ENCODE measurements around the gene MRPL41.

MRPL41 gene

DNA sequence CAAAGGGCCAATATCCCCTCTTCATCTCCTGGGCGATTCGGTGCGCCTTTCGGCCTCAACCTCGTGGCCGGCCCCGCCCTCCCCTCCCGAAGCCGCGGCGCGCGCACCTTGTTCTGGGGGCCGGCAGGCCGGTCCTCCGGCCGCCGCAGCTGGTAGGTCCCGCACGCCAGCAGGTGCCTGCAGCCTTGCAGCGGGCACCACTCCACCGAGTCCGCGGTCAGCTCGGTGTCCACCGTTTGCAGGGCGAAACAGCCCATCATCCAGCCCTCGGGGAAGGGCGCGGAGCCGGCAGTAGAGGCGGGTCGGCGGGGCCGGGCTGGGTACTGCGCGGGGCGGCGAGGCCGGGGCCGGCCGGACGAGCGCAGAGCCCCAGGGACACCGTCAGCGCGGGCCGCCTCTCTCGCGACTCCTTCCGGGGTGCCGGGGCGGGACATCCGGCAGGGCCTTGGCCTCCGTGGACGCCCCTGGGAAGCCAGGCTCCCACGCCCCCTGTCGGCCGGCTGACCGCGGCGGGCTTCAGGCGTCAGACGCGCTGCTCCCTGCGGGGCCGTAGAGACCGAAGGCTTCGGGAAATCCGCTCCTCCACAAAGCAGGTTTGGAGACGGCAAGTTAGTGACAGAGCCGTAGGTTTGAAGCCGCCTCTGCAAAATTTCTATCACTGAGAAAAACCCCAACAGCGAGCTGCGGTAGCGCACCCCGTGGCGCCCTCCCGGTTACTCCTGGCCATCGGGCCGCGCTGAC lies 27.0 kb downstream of the MRPL41 start, which contains the start of gene DPH7:
TSS of gene DPH7 (minus strand) at position 408 of the 741 bp plus-strand sequence. CDS start at position 260, 148 bp downstream.
- Mint-ChIP-seq H3K4me1 (ENCODE audit: low read depth) (peaks cover 21% of the 10 kb centered on the region), H3K4me3 (peak within 1 kb of the TSS; percentile 85), H3K27me3 (ENCODE audit: low read depth) (no peaks in the 10 kb centered on the region), H3K27ac (peak within 1 kb of the TSS; percentile 59), H3K36me3 (ENCODE audit: low read depth) (peaks cover 25% of the 10 kb centered on the region), H3K9me3 (no peaks in the 10 kb centered on the region)
- DNase-seq (ENCODE audit: low spot score): peak; percentile 94

DNA sequence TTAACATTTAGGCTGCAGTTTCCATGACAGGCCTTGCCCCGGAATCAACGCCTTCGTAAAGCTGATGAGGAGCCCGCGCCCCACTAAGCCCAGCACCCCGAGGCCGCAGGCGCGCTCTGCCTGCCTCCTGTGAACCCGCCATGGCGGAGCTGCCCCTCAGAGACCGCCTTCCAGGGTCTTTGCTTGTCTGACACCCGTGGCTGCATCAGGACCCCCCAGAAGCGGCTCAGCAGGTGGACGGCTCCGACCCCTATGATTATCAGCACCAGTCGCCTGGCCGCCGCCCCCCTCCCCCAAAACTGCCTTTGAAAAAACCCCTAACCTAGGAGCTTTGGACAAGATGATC lies 27.6 kb downstream of the MRPL41 start:
- Mint-ChIP-seq H3K4me1 (ENCODE audit: low read depth) (peaks cover 21% of the 10 kb centered on the region), H3K36me3 (ENCODE audit: low read depth) (peaks cover 25% of the 10 kb centered on the region), H3K27me3 (ENCODE audit: low read depth) (no peaks in the 10 kb centered on the region), H3K4me3 (peak overlapping the region; percentile 85), H3K27ac (peak overlapping the region; percentile 57), H3K9me3 (no peaks in the 10 kb centered on the region)
- DNase-seq (ENCODE audit: low spot score): no peak

DNA sequence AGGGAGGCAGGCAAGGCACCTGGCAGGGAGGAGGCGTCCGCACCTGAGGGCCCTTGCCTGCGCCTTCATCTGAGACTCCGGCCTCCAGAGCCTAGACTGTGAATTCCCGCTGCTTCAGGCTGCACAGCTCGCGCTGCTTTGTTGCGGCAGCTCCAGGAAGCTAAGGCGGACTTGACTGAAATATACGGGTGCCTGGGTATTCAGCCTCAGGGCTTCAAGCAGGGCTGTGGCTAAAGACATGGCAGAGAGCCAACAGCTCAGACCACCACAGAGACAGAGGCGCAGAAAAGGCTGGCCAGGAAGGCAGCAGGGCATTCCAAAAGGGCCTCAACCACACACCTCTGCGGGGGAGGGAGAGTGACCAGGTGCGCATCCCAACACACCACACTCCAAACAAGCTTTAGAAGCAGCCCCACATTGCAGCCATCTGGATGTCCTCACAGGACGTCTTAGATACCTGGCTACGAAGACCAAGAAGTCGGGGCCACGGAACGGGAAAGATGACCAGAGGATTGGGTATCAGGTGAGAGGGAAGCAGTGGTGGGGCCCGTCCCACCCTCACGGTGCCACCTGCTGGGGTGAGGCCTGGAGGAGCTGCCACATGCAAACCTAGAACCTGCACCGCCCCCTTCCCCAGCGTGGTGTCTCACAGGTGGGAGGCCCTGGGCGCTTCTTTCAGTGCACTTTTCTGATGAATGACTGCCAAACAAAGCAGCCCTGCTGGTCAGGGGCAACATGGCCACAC lies 28.7 kb downstream of the MRPL41 start:
- peaks cover 23% of the 10 kb centered on the region for H3K36me3 Mint-ChIP-seq (ENCODE audit: low read depth)
- H3K4me1 Mint-ChIP-seq (ENCODE audit: low read depth): peaks cover 20% of the 10 kb centered on the region
- H3K27me3 Mint-ChIP-seq (ENCODE audit: low read depth): no peaks in the 10 kb centered on the region
- H3K4me3 Mint-ChIP-seq: no peak overlapping the region
- DNase-seq (ENCODE audit: low spot score): no peak
- no peak overlapping the region for H3K27ac Mint-ChIP-seq
- no peaks in the 10 kb centered on the region for H3K9me3 Mint-ChIP-seq

DNA sequence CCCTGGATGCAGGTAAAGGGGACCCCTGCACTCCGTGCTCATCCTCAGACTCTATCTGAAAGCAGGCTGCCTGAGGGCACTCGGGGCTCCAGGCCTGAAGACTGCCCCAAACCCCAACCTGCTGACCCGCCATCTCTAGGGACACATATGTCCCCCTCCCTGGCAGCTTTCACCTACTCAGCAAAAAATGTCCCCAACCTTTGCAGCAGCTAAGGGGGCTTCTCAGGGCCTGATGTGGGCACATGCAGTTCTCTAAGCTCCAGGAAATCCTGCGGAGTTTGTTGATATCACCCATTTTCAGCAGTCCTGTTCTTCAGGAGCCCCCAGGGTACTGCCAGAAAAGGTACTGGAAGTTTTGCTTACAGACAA lies 29.3 kb downstream of the MRPL41 start:
- DNase-seq (ENCODE audit: low spot score): no peak
- Mint-ChIP-seq H3K9me3 (no peaks in the 10 kb centered on the region), H3K4me3 (no peak overlapping the region), H3K27me3 (ENCODE audit: low read depth) (no peaks in the 10 kb centered on the region), H3K27ac (no peak overlapping the region), H3K4me1 (ENCODE audit: low read depth) (peaks cover 15% of the 10 kb centered on the region), H3K36me3 (ENCODE audit: low read depth) (peaks cover 18% of the 10 kb centered on the region)

GRCh38 chr9:137581361-137582285 lies 29.9 kb downstream of the MRPL41 start:
- no peaks in the 10 kb centered on the region for H3K9me3 Mint-ChIP-seq
- H3K27me3 Mint-ChIP-seq (ENCODE audit: low read depth): no peaks in the 10 kb centered on the region
- H3K4me3 Mint-ChIP-seq: no peak overlapping the region
- no peak overlapping the region for H3K27ac Mint-ChIP-seq
- H3K4me1 Mint-ChIP-seq (ENCODE audit: low read depth): peaks cover 9% of the 10 kb centered on the region
- H3K36me3 Mint-ChIP-seq (ENCODE audit: low read depth): peaks cover 20% of the 10 kb centered on the region
- no peak for DNase-seq (ENCODE audit: low spot score)

GRCh38 chr9:137582286-137582860 lies 30.7 kb downstream of the MRPL41 start:
- Mint-ChIP-seq H3K27ac (no peak overlapping the region), H3K27me3 (ENCODE audit: low read depth) (no peaks in the 10 kb centered on the region), H3K9me3 (no peaks in the 10 kb centered on the region), H3K4me3 (no peak overlapping the region), H3K4me1 (ENCODE audit: low read depth) (peaks cover 5% of the 10 kb centered on the region), H3K36me3 (ENCODE audit: low read depth) (peaks cover 21% of the 10 kb centered on the region)
- no peak for DNase-seq (ENCODE audit: low spot score)

DNA sequence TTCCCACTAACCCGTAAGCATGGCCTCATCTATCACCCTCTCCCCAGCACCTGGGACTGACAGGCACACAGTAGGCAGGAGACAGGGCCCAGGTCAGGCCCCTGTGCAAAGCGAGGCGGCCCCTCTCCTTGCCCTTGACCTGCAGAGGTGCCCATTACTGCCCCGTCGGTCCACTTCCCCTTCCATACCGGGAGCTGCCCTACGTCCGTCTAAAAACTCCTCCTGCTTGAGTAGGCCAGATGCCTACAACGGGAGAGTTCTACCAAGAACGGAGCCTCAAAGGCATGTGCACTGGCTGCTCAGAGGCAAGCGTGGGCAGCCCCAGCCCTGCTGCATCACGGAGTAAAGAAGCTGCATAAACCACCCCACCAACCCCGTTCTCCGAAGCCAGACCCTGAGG lies 31.7 kb downstream of the MRPL41 start:
- Mint-ChIP-seq H3K4me3 (no peak overlapping the region), H3K36me3 (ENCODE audit: low read depth) (peaks cover 26% of the 10 kb centered on the region), H3K9me3 (no peaks in the 10 kb centered on the region), H3K4me1 (ENCODE audit: low read depth) (peaks cover 5% of the 10 kb centered on the region), H3K27ac (no peak overlapping the region), H3K27me3 (ENCODE audit: low read depth) (no peaks in the 10 kb centered on the region)
- no peak for DNase-seq (ENCODE audit: low spot score)

GRCh38 chr9:137583957-137584356 lies 32.3 kb downstream of the MRPL41 start:
- DNase-seq (ENCODE audit: low spot score): no peak
- Mint-ChIP-seq H3K27ac (no peak overlapping the region), H3K36me3 (ENCODE audit: low read depth) (peaks cover 26% of the 10 kb centered on the region)

DNA sequence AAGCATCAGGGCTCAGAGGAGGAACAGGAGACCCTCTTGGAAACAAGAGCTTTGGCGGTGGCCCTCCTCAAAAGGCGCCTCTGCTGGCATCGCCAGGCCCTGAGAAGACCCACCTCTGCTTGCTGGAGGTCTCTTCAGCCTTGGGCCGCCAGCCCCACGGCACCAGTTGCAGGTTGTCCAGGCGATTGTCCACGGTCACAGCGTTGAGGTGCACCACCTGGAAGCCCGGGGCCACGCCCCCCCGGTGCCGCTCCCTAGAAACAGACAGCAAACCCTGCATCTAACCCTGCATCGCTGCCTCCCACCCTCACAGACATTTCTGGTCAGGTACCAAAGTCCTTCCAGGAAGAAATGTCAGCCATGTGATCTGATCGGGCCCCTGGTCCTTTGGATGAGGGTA lies 35.2 kb downstream of the MRPL41 start:
- Mint-ChIP-seq H3K36me3 (ENCODE audit: low read depth) (peaks cover 23% of the 10 kb centered on the region), H3K9me3 (no peaks in the 10 kb centered on the region), H3K4me3 (no peak overlapping the region), H3K27me3 (ENCODE audit: low read depth) (no peaks in the 10 kb centered on the region), H3K4me1 (ENCODE audit: low read depth) (peaks cover 18% of the 10 kb centered on the region), H3K27ac (no peak overlapping the region)
- DNase-seq (ENCODE audit: low spot score): no peak

More at GRCh38 chr9:137583957-137584356, 32.3 kb downstream of the MRPL41 start:
- Mint-ChIP-seq H3K4me3 (no peak overlapping the region), H3K27me3 (ENCODE audit: low read depth) (no peaks in the 10 kb centered on the region), H3K9me3 (no peaks in the 10 kb centered on the region), H3K4me1 (ENCODE audit: low read depth) (peaks cover 11% of the 10 kb centered on the region)

- no peak for DNase-seq (ENCODE audit: low spot score)
- peaks cover 18% of the 10 kb centered on the region for H3K4me1 Mint-ChIP-seq (ENCODE audit: low read depth)
- peak overlapping the region; percentile 66 for H3K4me3 Mint-ChIP-seq
- H3K9me3 Mint-ChIP-seq: no peaks in the 10 kb centered on the region
- peaks cover 19% of the 10 kb centered on the region for H3K36me3 Mint-ChIP-seq (ENCODE audit: low read depth)
- H3K27me3 Mint-ChIP-seq (ENCODE audit: low read depth): no peaks in the 10 kb centered on the region
- H3K27ac Mint-ChIP-seq: no peak overlapping the region
These were observed 36.6 kb downstream of the MRPL41 start for GRCh38 chr9:137588311-137588710.

GRCh38 chr9:137588891-137589290 lies 37.2 kb downstream of the MRPL41 start:
- Mint-ChIP-seq H3K27ac (no peak overlapping the region), H3K4me3 (peak overlapping the region; percentile 42), H3K36me3 (ENCODE audit: low read depth) (peaks cover 19% of the 10 kb centered on the region), H3K27me3 (ENCODE audit: low read depth) (no peaks in the 10 kb centered on the region), H3K4me1 (ENCODE audit: low read depth) (peaks cover 18% of the 10 kb centered on the region), H3K9me3 (no peaks in the 10 kb centered on the region)
- DNase-seq (ENCODE audit: low spot score): no peak

DNA sequence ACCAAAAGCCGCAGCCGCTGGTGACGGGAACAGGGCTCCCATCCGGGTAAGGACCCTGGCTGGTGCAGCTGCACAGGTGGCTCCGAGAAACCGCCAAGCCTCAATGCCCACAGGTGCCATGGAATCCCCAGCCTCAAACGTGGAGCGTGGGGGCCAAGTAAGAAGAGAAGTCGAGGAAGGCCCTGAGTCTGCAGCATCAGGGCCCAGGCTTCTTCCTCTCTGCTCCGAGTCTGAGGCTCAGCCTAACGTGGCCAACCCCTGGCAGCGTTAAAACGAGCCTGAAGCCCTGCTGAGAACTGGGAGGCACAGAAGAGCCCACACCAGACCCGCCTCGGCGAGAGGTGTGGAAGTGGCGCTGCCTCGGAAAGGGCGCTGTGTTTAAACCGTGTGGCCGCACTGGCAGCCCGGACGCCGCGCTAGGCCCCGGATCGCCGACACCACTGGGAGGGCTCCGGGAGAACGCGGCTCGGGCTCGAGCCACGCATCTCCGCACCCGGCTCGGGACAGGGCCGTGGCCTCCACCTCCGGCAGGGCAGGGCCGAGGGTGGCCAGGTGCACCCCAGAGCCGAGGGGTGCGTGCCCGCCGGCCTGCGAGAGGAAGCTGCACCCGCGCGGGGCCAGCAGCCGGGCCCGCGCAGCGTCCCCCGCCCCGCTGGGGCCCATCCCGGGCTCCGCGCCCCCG lies 37.9 kb downstream of the MRPL41 start:
- Mint-ChIP-seq H3K4me1 (ENCODE audit: low read depth) (peaks cover 18% of the 10 kb centered on the region), H3K9me3 (no peaks in the 10 kb centered on the region), H3K27ac (peak overlapping the region; percentile 62), H3K27me3 (ENCODE audit: low read depth) (no peaks in the 10 kb centered on the region), H3K4me3 (peak overlapping the region; percentile 87), H3K36me3 (ENCODE audit: low read depth) (peaks cover 19% of the 10 kb centered on the region)
- no peak for DNase-seq (ENCODE audit: low spot score)

- H3K27me3 Mint-ChIP-seq (ENCODE audit: low read depth): no peaks in the 10 kb centered on the region
- no peaks in the 10 kb centered on the region for H3K9me3 Mint-ChIP-seq
- peaks cover 18% of the 10 kb centered on the region for H3K4me1 Mint-ChIP-seq (ENCODE audit: low read depth)
- H3K27ac Mint-ChIP-seq: no peak overlapping the region
- H3K4me3 Mint-ChIP-seq: no peak overlapping the region
- H3K36me3 Mint-ChIP-seq (ENCODE audit: low read depth): peaks cover 19% of the 10 kb centered on the region
- no peak for DNase-seq (ENCODE audit: low spot score)
These were observed 38.4 kb downstream of the MRPL41 start for GRCh38 chr9:137590123-137590468.
